Esophagus muscularis mucosa (tissue), 4 donors: ENCODE measurements around the gene SH2B2. TPM values are rescaled to one million over a fixed set of nuclear protein-coding genes. Genes with fewer than 3 reads are reported as not detected.
A peak's percentile ranks its signal among the peaks of the same experiment; 100 is the strongest.

ENCODE experiments used
- DNase-seq: peaks from one replicate; pipeline ENCODE4 v3.0.0-alpha.2; 2017; ENCODE audit errors: extremely low spot score
- H3K27ac ChIP-seq, 4 donors: fragments of 200-600 bp; sonication (generic); replicated peaks in 1 of 4; 1 replicate in 3 of 4; 2 replicates in 1 of 4; pipeline ENCODE4 v1.5.1; 2016 to 2019; ENCODE audit warnings: mild to moderate bottlenecking in 1 of 4
- H3K27me3 ChIP-seq, 4 donors: fragments of 200-600 bp; sonication (generic); one replicate each; pipeline versions ENCODE4 v1.5.1 to v1.6.0; 2016 to 2019
- H3K36me3 ChIP-seq, 4 donors: fragments of 200-600 bp; sonication (generic); one replicate each; pipeline ENCODE4 v1.5.1; 2016 to 2019
- H3K4me1 ChIP-seq, 4 donors: fragments of 200-600 bp; sonication (generic); one replicate each; pipeline ENCODE4 v1.5.1; 2016 to 2019
- H3K4me3 ChIP-seq, 4 donors: fragments of 200-600 bp; sonication (generic); 1 replicate in 2 of 4; 2 replicates in 2 of 4; pipeline ENCODE4 v1.5.1; 2016 to 2019; ENCODE audit warnings: mild to moderate bottlenecking in 4 of 4, moderate library complexity in 1 of 4
- H3K9me3 ChIP-seq, 4 donors: fragments of 200-600 bp; sonication (generic); 1 replicate in 3 of 4; 2 replicates in 1 of 4; pipeline ENCODE4 v1.5.1; 2016 to 2019
- CTCF ChIP-seq, 3 experiments: fragments of 200-600 bp in 2 of 3; fragments of 450-650 bp in 1 of 3; sonication (generic) in 2 of 3; IDR thresholded peaks; one replicate each; pipeline ENCODE4 v1.5.1; 2017 to 2019; ENCODE audit warnings: antibody characterized with exemption in 3 of 3, mild to moderate bottlenecking in 2 of 3, moderate library complexity in 1 of 3
- EP300 ChIP-seq: sonication (generic); formaldehyde crosslinking; IDR thresholded peaks from one replicate; pipeline ENCODE4 v1.6.1; 2017; ENCODE audit warnings: antibody characterized with exemption
- POLR2A ChIP-seq: fragments of 450-650 bp; IDR thresholded peaks from one replicate; pipeline ENCODE4 v1.6.1; 2017; ENCODE audit warnings: antibody characterized with exemption, moderate library complexity, mild to moderate bottlenecking, low read depth
- POLR2AphosphoS5 ChIP-seq, 2 donors: sonication (generic); formaldehyde crosslinking; IDR thresholded peaks; one replicate each; pipeline ENCODE4 v1.6.1; 2017; ENCODE audit warnings: antibody characterized with exemption in 2 of 2
- WGBS: methylation state at CpG from one replicate; pipeline ENCODE4 v1.1.5; 2018; 5-methylcytosine and 5-hydroxymethylcytosine counted together
- intact Hi-C: fragments of 100-400 bp; cut with DNase I; formaldehyde crosslinking; loops from one replicate; pipeline ENCODE4 v1.15.1; 2023
- total RNA-seq, 4 donors: library from RNA; depleted of rRNA; stranded (reverse); fragments of >200 nt; gene quantifications; one replicate each; pipeline versions ENCODE4 v1.1.0 to v1.2.1, GENCODE V29; 2016

SH2B2 gene
- total RNA-seq, 4 donors from 2014 or later = 3.7 to 10.9 (median 8.9) TPM

GRCh38 chr7:102283477-102284189, 3.0 kb upstream of the SH2B2 start:
- no peak overlapping the region for H3K27ac ChIP-seq
- intact Hi-C loops = no loop called here
- no peak for DNase-seq
- no peaks in the 10 kb centered on the region for H3K27me3 ChIP-seq
- no peak for TF ChIP-seq EP300
- TF ChIP-seq POLR2AphosphoS5 (IDR thresholded peaks at IDR 0.05) = no peak
- TF ChIP-seq POLR2A = no peak
- peaks cover 0 to 3% (median 0%) of the 10 kb centered on the region in 4 donors for H3K36me3 ChIP-seq
- 83% methylated on average over 10 of the region's 10 CpGs for WGBS
- H3K4me1 ChIP-seq = peaks cover 15 to 44% (median 36%) of the 10 kb centered on the region in 4 donors
- H3K4me3 ChIP-seq = no peak overlapping the region
- H3K9me3 ChIP-seq = no peaks in the 10 kb centered on the region

GRCh38 chr7:102284399-102284798, 2.3 kb upstream of the SH2B2 start:
- WGBS = 78% methylated on average over 10 of the region's 12 CpGs
- Histone ChIP-seq H3K27me3 (no peaks in the 10 kb centered on the region), H3K36me3 (peaks cover 0 to 3% (median 0%) of the 10 kb centered on the region in 4 donors), H3K9me3 (no peaks in the 10 kb centered on the region), H3K4me3 (no peak overlapping the region), H3K27ac (peak overlapping the region in 1 of 4 donors; percentile 91), H3K4me1 (peaks cover 15 to 46% (median 37%) of the 10 kb centered on the region in 4 donors)
- DNase-seq = no peak
- intact Hi-C loops = no loop called here
- TF ChIP-seq POLR2A (no peak), POLR2AphosphoS5 (IDR thresholded peaks at IDR 0.05) (no peak), EP300 (no peak), CTCF (IDR thresholded peaks at IDR 0.05) (no peak)

GRCh38 chr7:102284891-102285539, 1.7 kb upstream of the SH2B2 start:
- TF ChIP-seq POLR2A = no peak
- TF ChIP-seq CTCF (IDR thresholded peaks at IDR 0.05) = no peak
- TF ChIP-seq POLR2AphosphoS5 (IDR thresholded peaks at IDR 0.05) = no peak
- TF ChIP-seq EP300 = no peak
- H3K27me3 ChIP-seq = no peaks in the 10 kb centered on the region
- no peaks in the 10 kb centered on the region for H3K9me3 ChIP-seq
- peak overlapping the region in 3 of 4 donors; percentile 73 to 91 (median 90) for H3K4me3 ChIP-seq
- 59% methylated on average over 12 of the region's 19 CpGs for WGBS
- intact Hi-C loops = no loop called here
- no peak for DNase-seq
- H3K4me1 ChIP-seq = peaks cover 15 to 42% (median 36%) of the 10 kb centered on the region in 4 donors
- H3K27ac ChIP-seq = peak overlapping the region; percentile 81 to 91 (median 84)
- H3K36me3 ChIP-seq = peaks cover 0 to 3% (median 0%) of the 10 kb centered on the region in 4 donors

- no peak for DNase-seq
- WGBS = 47% methylated on average over 6 of the region's 19 CpGs
- TF ChIP-seq POLR2AphosphoS5 (IDR thresholded peaks at IDR 0.05) (no peak), POLR2A (no peak), EP300 (no peak), CTCF (IDR thresholded peaks at IDR 0.05) (no peak)
- Histone ChIP-seq H3K4me3 (peak overlapping the region; percentile 73 to 91 (median 86)), H3K27ac (peak overlapping the region; percentile 81 to 91 (median 84)), H3K27me3 (no peaks in the 10 kb centered on the region), H3K4me1 (peaks cover 15 to 42% (median 36%) of the 10 kb centered on the region in 4 donors), H3K9me3 (no peaks in the 10 kb centered on the region), H3K36me3 (peaks cover 0 to 3% (median 0%) of the 10 kb centered on the region in 4 donors)
- intact Hi-C loops = no loop called here
These were observed 980 bp upstream of the SH2B2 start for GRCh38 chr7:102285540-102286236.
